ENCODE results near the gene RBPMS2.

Gene RBPMS2

GRCh38 chr15:64731012-64731804 lies 44.2 kb downstream of the RBPMS2 start:
- no peaks in the 10 kb centered on the region for H3K9me3 Mint-ChIP-seq
- H3K4me3 Mint-ChIP-seq, result no peak overlapping the region
- DNase-seq (peak; percentile 80 to 82), ATAC-seq (peak; percentile 89)
- H3K4me1 Mint-ChIP-seq, result peaks cover 16% of the 10 kb centered on the region
- H3K27me3 Mint-ChIP-seq, result no peaks in the 10 kb centered on the region
- H3K27ac Mint-ChIP-seq, result no peak overlapping the region

GRCh38 chr15:64730151-64730550 lies 45.2 kb downstream of the RBPMS2 start:
- no peaks in the 10 kb centered on the region for H3K9me3 Mint-ChIP-seq
- ATAC-seq (no peak), DNase-seq (no peak)
- H3K27ac Mint-ChIP-seq, result no peak overlapping the region
- H3K4me3 Mint-ChIP-seq, result no peak overlapping the region
- H3K4me1 Mint-ChIP-seq, result peaks cover 16% of the 10 kb centered on the region
- no peaks in the 10 kb centered on the region for H3K27me3 Mint-ChIP-seq

GRCh38 chr15:64720188-64720587 lies 55.2 kb downstream of the RBPMS2 start:
- DNase-seq, result no peak
- no peak for ATAC-seq
- peaks cover 22% of the 10 kb centered on the region for H3K4me1 Mint-ChIP-seq
- no peaks in the 10 kb centered on the region for H3K27me3 Mint-ChIP-seq
- no peaks in the 10 kb centered on the region for H3K9me3 Mint-ChIP-seq
- peak overlapping the region in 1 of 2 donors; percentile 5 for H3K27ac Mint-ChIP-seq
- H3K4me3 Mint-ChIP-seq, result no peak overlapping the region

GRCh38 chr15:64717735-64718495 lies 57.5 kb downstream of the RBPMS2 start:
- H3K27me3 Mint-ChIP-seq, result no peaks in the 10 kb centered on the region
- peak overlapping the region in 1 of 2 donors; percentile 8 for H3K4me3 Mint-ChIP-seq
- H3K4me1 Mint-ChIP-seq, result peaks cover 22% of the 10 kb centered on the region
- ATAC-seq, result no peak
- H3K9me3 Mint-ChIP-seq, result no peaks in the 10 kb centered on the region
- no peak for DNase-seq
- peak overlapping the region in 1 of 2 donors; percentile 84 for H3K27ac Mint-ChIP-seq

GRCh38 chr15:64717130-64717529 lies 58.3 kb downstream of the RBPMS2 start:
- Mint-ChIP-seq H3K4me3 (no peak overlapping the region), H3K4me1 (peaks cover 22% of the 10 kb centered on the region), H3K9me3 (no peaks in the 10 kb centered on the region), H3K27ac (peak overlapping the region in 1 of 2 donors; percentile 14), H3K27me3 (no peaks in the 10 kb centered on the region)
- ATAC-seq (no peak), DNase-seq (no peak)

GRCh38 chr15:64716452-64716851 lies 58.9 kb downstream of the RBPMS2 start:
- Mint-ChIP-seq H3K27me3 (no peaks in the 10 kb centered on the region), H3K4me3 (no peak overlapping the region), H3K4me1 (peaks cover 22% of the 10 kb centered on the region), H3K9me3 (no peaks in the 10 kb centered on the region), H3K27ac (no peak overlapping the region)
- ATAC-seq (no peak), DNase-seq (no peak)

- no peak overlapping the region for H3K27ac Mint-ChIP-seq
- H3K4me3 Mint-ChIP-seq, result no peak overlapping the region
- H3K27me3 Mint-ChIP-seq, result no peaks in the 10 kb centered on the region
- H3K4me1 Mint-ChIP-seq, result peaks cover 19% of the 10 kb centered on the region
- ATAC-seq (no peak), DNase-seq (no peak)
- no peaks in the 10 kb centered on the region for H3K9me3 Mint-ChIP-seq
Observed at GRCh38 chr15:64713592-64713991, 61.8 kb downstream of the RBPMS2 start.

- H3K27ac Mint-ChIP-seq, result no peak overlapping the region
- peaks cover 7% of the 10 kb centered on the region for H3K4me1 Mint-ChIP-seq
- ATAC-seq (no peak), DNase-seq (no peak)
- no peaks in the 10 kb centered on the region for H3K27me3 Mint-ChIP-seq
- no peaks in the 10 kb centered on the region for H3K9me3 Mint-ChIP-seq
- no peak overlapping the region for H3K4me3 Mint-ChIP-seq
Observed at GRCh38 chr15:64712353-64712752, 63.0 kb downstream of the RBPMS2 start.

GRCh38 chr15:64710676-64711428 lies 64.5 kb downstream of the RBPMS2 start:
- Mint-ChIP-seq H3K9me3 (no peaks in the 10 kb centered on the region), H3K27ac (no peak overlapping the region), H3K4me1 (no peaks in the 10 kb centered on the region), H3K27me3 (no peaks in the 10 kb centered on the region), H3K4me3 (no peak overlapping the region)
- DNase-seq (no peak), ATAC-seq (no peak)

- Mint-ChIP-seq H3K27me3 (no peaks in the 10 kb centered on the region), H3K9me3 (no peaks in the 10 kb centered on the region), H3K4me1 (peaks cover 18% of the 10 kb centered on the region), H3K27ac (peak overlapping the region in 1 of 2 donors; percentile 0), H3K4me3 (no peak overlapping the region)
- ATAC-seq (no peak), DNase-seq (no peak)
Observed at GRCh38 chr15:64706011-64706911, 69.1 kb downstream of the RBPMS2 start.

- no peak for DNase-seq
- H3K27ac Mint-ChIP-seq, result no peak overlapping the region
Observed at GRCh38 chr15:64705006-64705405, 70.4 kb downstream of the RBPMS2 start.

GRCh38 chr15:64703632-64703959 lies 71.8 kb downstream of the RBPMS2 start:
- H3K27ac Mint-ChIP-seq, result peak overlapping the region; percentile 95 to 97
- H3K27me3 Mint-ChIP-seq, result no peaks in the 10 kb centered on the region
- DNase-seq, result peak in 1 of 2 donors; percentile 11
- peaks cover 44% of the 10 kb centered on the region for H3K4me1 Mint-ChIP-seq
- H3K4me3 Mint-ChIP-seq, result peak overlapping the region; percentile 69 to 82
- peak; percentile 24 for ATAC-seq
- no peaks in the 10 kb centered on the region for H3K9me3 Mint-ChIP-seq

More at GRCh38 chr15:64705006-64705405, 70.4 kb downstream of the RBPMS2 start:
- no peak for ATAC-seq
- H3K4me1 Mint-ChIP-seq, result peaks cover 30% of the 10 kb centered on the region
- H3K27me3 Mint-ChIP-seq, result no peaks in the 10 kb centered on the region
- no peaks in the 10 kb centered on the region for H3K9me3 Mint-ChIP-seq
- H3K4me3 Mint-ChIP-seq, result no peak overlapping the region

GRCh38 chr15:64702816-64703631 lies 72.4 kb downstream of the RBPMS2 start:
- peaks cover 50% of the 10 kb centered on the region for H3K4me1 Mint-ChIP-seq

GRCh38 chr15:64701482-64702184 lies 73.8 kb downstream of the RBPMS2 start:
- Mint-ChIP-seq H3K27ac (peak overlapping the region; percentile 6 to 67), H3K9me3 (no peaks in the 10 kb centered on the region), H3K27me3 (no peaks in the 10 kb centered on the region), H3K4me1 (peaks cover 63% of the 10 kb centered on the region), H3K4me3 (peak overlapping the region; percentile 69 to 82)
- no peak for ATAC-seq
- DNase-seq, result no peak

More at GRCh38 chr15:64702816-64703631, 72.4 kb downstream of the RBPMS2 start:
- H3K27me3 Mint-ChIP-seq, result no peaks in the 10 kb centered on the region
- H3K4me3 Mint-ChIP-seq, result peak overlapping the region; percentile 69 to 82
- H3K27ac Mint-ChIP-seq, result peak overlapping the region; percentile 95 to 97
- no peaks in the 10 kb centered on the region for H3K9me3 Mint-ChIP-seq
- DNase-seq (peak; percentile 96), ATAC-seq (peak; percentile 93)

Measured in stimulated activated naive CD8-positive, alpha-beta T cell treated with anti-CD3 and anti-CD28 coated beads, Interleukin-15, amount 100 ng/mL, for 72 hours (primary cell).